ENCODE measurements around the gene COL6A2. TPM values are rescaled to one million over a fixed set of nuclear protein-coding genes. Genes with fewer than 3 reads are reported as not detected.

The COL6A2 gene
- total RNA-seq, 5 donors from 2014 or later (not counting 1 experiment from before 2014, with no cell fraction given): 33.8 to 85.2 (median 60.7) TPM

Other genes with a start within 250 kb of the COL6A2 start
- 10 to 100 TPM in 3 of 5 donors, 1 to 10 TPM in 2; 4.2 to 25.3 (median 14.6) TPM for gene COL6A1, start 116.3 kb upstream of the COL6A2 start, total RNA-seq
- gene FTCD, start 57.5 kb downstream of the COL6A2 start, total RNA-seq: 1 to 10 TPM in 3 of 5 donors, under 1 TPM in 1, not detected in 1; 0.95 to 6.1 (median 2.5) TPM
- 10 to 100 TPM in 3 of 5 donors, 1 to 10 TPM in 2; 1.4 to 22.8 (median 12.5) TPM for gene SPATC1L, start 86.3 kb downstream of the COL6A2 start, total RNA-seq
- 10 to 100 TPM; 41.3 to 63.0 (median 49.4) TPM for gene LSS, start 130.7 kb downstream of the COL6A2 start, total RNA-seq
- gene MCM3AP, start 187.5 kb downstream of the COL6A2 start, total RNA-seq: 100 to 1,000 TPM; 126 to 180 (median 166) TPM
- 10 to 100 TPM; 10.0 to 21.2 (median 19.3) TPM for gene YBEY, start 188.2 kb downstream of the COL6A2 start, total RNA-seq
- gene C21orf58, start 225.8 kb downstream of the COL6A2 start, total RNA-seq: 1 to 10 TPM; 3.9 to 9.2 (median 8.3) TPM
- 10 to 100 TPM; 52.8 to 65.0 (median 58.6) TPM for gene PCNT, start 226.0 kb downstream of the COL6A2 start, total RNA-seq